Measurements from ENCODE around the gene STON2.
A peak's percentile ranks its signal among the peaks of the same experiment; 100 is the strongest.

The STON2 gene, protein sequence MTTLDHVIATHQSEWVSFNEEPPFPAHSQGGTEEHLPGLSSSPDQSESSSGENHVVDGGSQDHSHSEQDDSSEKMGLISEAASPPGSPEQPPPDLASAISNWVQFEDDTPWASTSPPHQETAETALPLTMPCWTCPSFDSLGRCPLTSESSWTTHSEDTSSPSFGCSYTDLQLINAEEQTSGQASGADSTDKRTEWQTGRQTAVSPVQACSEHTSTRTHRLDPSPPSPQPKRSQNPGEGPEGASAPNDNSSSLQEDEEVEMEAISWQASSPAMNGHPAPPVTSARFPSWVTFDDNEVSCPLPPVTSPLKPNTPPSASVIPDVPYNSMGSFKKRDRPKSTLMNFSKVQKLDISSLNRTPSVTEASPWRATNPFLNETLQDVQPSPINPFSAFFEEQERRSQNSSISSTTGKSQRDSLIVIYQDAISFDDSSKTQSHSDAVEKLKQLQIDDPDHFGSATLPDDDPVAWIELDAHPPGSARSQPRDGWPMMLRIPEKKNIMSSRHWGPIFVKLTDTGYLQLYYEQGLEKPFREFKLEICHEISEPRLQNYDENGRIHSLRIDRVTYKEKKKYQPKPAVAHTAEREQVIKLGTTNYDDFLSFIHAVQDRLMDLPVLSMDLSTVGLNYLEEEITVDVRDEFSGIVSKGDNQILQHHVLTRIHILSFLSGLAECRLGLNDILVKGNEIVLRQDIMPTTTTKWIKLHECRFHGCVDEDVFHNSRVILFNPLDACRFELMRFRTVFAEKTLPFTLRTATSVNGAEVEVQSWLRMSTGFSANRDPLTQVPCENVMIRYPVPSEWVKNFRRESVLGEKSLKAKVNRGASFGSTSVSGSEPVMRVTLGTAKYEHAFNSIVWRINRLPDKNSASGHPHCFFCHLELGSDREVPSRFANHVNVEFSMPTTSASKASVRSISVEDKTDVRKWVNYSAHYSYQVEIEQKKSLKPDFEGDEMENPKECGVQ

DNA sequence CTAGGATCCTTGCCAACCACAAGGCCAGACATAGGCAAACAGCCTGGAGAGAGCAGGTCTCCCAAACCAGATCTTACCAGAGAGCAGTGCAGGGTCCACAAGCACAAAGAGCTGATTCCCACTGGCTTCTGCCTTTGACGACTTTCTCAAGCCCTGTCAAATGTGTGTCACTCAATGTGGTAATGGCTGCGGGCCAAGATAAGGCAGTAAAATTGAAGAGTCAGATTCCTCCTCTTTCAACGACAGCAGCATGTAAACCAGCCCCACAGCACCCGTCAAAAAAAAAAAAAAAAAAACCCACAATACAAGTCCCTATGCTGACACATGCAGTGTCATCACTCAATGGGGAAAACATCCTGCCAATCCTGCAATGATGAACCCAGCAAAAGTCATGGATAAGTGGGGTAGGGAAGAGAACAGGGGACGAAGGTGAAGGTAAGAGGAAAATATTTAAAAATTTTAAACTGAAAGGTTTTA is at the start of gene STON2:
Gene STON2 (minus strand): TSS at position 123 of the 477 bp plus-strand sequence. CDS start 1,942 bp downstream, outside the sequence.
- TF ChIP-seq, protein P1, sequence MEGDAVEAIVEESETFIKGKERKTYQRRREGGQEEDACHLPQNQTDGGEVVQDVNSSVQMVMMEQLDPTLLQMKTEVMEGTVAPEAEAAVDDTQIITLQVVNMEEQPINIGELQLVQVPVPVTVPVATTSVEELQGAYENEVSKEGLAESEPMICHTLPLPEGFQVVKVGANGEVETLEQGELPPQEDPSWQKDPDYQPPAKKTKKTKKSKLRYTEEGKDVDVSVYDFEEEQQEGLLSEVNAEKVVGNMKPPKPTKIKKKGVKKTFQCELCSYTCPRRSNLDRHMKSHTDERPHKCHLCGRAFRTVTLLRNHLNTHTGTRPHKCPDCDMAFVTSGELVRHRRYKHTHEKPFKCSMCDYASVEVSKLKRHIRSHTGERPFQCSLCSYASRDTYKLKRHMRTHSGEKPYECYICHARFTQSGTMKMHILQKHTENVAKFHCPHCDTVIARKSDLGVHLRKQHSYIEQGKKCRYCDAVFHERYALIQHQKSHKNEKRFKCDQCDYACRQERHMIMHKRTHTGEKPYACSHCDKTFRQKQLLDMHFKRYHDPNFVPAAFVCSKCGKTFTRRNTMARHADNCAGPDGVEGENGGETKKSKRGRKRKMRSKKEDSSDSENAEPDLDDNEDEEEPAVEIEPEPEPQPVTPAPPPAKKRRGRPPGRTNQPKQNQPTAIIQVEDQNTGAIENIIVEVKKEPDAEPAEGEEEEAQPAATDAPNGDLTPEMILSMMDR (IDR thresholded peaks at IDR 0.05; ENCODE audit: control insufficient read depth, insufficient read depth, low read depth, low read length, missing control alignments), result no peak
- no peak within 1 kb of the TSS for H3K4me3 ChIP-seq (ENCODE audit: control insufficient read depth, low read depth, low read length)
- DNase-seq (ENCODE audit: low read depth), result peak; percentile 28

DNA sequence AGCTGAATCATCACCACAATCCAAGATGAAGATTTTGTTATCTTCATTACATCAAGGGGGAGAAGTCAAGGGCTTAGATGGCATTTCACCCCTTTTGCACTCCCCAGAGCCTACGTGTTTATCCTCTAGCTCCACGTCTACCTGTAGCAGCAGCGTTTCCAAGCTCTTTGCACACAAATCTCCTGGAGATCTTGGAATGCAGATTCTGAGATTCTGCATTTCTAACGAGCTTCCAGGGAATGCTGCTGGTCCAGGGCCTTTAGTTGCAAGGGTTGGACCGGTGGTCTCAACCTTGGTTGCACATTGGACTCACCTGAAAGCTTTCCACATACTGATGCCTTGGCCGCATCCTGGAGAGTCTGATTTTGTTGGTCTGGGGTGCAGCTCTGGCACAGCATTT is 49.5 kb upstream of the STON2 start:
- TF ChIP-seq, protein P1 (IDR thresholded peaks at IDR 0.05; ENCODE audit: control insufficient read depth, insufficient read depth, low read depth, low read length, missing control alignments), result no peak
- no peak for DNase-seq (ENCODE audit: low read depth)
- no peak overlapping the region for H3K4me3 ChIP-seq (ENCODE audit: control insufficient read depth, low read depth, low read length)

DNA sequence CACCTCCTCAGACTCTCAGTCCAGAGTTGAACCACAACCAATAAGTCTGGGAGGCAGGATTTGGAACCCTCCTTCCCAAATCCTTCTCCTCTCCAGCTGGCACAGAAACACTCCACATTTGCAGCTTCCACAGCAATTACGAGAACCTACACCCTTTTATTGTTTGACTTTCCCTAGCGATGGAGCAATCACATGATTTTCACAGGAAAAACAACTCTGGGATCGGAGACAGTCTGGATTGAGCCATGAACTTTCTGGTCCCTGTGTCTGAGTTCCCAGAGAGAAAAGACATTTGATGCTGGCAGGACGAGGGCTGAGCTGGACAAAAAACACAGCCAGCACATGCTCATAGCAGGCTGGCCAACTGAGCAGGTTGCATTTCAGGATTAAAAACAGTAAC is 49.0 kb upstream of the STON2 start:
- TF ChIP-seq, protein P1 (IDR thresholded peaks at IDR 0.05; ENCODE audit: control insufficient read depth, insufficient read depth, low read depth, low read length, missing control alignments), result no peak
- DNase-seq (ENCODE audit: low read depth), result no peak
- no peak overlapping the region for H3K4me3 ChIP-seq (ENCODE audit: control insufficient read depth, low read depth, low read length)

DNA sequence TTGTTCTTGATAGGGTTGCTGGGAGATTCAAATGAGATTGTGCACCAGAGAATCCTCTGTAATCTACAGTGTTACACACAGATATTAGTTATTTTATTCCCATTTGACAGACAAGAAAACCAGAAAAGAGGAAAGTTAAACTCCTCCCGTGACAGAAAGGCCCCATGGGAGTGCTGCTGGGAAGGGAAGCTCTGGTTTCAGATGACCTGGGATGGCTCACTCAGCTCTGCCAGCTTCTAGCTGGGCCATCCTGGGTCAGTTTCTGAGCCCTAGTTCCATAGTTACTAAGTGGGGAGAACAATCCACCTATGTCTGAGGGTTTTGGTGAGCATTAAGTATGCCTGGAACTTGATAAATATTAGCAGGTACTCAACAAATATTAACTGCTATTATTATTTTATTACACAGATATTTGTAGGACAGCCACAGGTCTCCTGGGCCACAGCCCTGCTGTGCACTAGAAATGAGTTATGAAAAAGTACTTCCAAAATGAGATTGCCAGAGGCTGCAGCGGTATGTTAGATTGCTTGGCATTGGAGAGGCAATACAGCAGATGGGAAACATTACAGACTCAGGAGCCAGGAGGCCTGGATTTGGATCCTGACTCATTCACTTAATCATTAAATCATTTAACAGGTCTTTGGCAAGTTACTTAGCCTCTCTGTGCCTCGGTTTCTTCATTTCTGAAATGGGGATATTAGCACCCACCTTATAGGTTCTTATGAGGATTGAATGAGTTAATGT is 47.1 kb upstream of the STON2 start:
- DNase-seq (ENCODE audit: low read depth), result no peak
- H3K4me3 ChIP-seq (ENCODE audit: control insufficient read depth, low read depth, low read length), result no peak overlapping the region
- TF ChIP-seq, protein P1 (IDR thresholded peaks at IDR 0.05; ENCODE audit: control insufficient read depth, insufficient read depth, low read depth, low read length, missing control alignments), result no peak

DNA sequence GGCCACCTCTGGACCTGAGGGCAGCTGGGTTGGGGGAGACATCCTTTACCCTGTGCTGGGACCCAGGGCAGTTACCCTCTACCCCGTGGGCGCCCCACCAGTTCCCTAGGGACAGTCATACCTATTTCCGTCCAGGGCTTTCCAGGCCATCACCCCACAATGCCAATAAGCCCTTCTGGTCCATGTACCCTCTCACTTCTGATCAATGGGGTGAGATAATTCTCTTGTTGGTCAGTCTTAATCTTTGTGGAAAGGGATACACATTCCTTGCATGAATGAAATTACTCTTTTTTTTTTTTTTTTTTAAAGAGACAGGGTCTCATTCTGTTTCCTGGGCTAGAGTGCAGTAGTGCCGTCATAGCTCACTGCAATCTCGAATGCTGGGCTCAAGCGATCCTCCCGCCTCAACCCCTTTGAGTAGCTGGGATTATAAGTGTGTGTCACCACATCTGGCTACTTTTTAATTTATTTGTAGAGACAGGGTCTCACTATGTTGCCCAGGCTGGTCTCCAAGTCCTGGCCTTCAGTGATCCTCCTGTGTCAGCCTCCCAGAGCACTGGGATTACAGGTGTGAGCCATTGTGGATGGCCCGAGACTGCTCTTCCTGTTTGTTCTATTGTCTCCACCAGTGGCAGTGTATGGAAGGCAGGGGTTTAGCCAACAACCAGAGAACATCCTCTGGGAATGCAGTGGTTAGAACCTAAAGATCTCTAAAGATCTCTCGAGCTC is 46.3 kb upstream of the STON2 start:
- no peak overlapping the region for H3K4me3 ChIP-seq (ENCODE audit: control insufficient read depth, low read depth, low read length)
- TF ChIP-seq, protein P1 (IDR thresholded peaks at IDR 0.05; ENCODE audit: control insufficient read depth, insufficient read depth, low read depth, low read length, missing control alignments), result no peak
- DNase-seq (ENCODE audit: low read depth), result no peak

Data from AG09309 (cell line).